RWPE2 (cell line): ENCODE results near the gene SPEN.

Experiments
- ATAC-seq: fragments of 200-7000 bp; cut with Tn5 transposase; 3 replicates; pipeline ENCODE4 v1.9.1; 2021; ENCODE audit warnings: low read depth
- DNase-seq: peaks from one replicate; pipeline ENCODE4 v3.0.0-alpha.2; 2020; ENCODE audit warnings: low spot score
- H3K27ac ChIP-seq: fragments of 450-650 bp; 2 replicates; pipeline ENCODE4 v1.5.1; 2017; ENCODE audit warnings: mild to moderate bottlenecking; ENCODE audit not compliant: poor library complexity, severe bottlenecking
- H3K27me3 ChIP-seq: fragments of 250-450 bp; sonication (Bioruptor Pico); 2 replicates; pipeline ENCODE4 v1.5.1; 2021; ENCODE audit warnings: mild to moderate bottlenecking, moderate library complexity; ENCODE audit not compliant: insufficient read depth, poor library complexity, severe bottlenecking
- H3K36me3 ChIP-seq: fragments of 250-450 bp; sonication (Bioruptor Pico); 2 replicates; pipeline ENCODE4 v1.5.1; 2020; ENCODE audit warnings: low read depth, mild to moderate bottlenecking, moderate library complexity
- H3K4me1 ChIP-seq: fragments of 250-450 bp; sonication (Bioruptor Pico); 2 replicates; pipeline ENCODE4 v1.5.1; 2021; ENCODE audit warnings: mild to moderate bottlenecking, moderate library complexity; ENCODE audit not compliant: insufficient read depth, poor library complexity, severe bottlenecking
- H3K4me3 ChIP-seq: fragments of 250-450 bp; sonication (Bioruptor Pico); 2 replicates; pipeline ENCODE4 v1.5.1; 2021; ENCODE audit warnings: mild to moderate bottlenecking, moderate library complexity; ENCODE audit not compliant: severe bottlenecking
- H3K9me3 ChIP-seq: fragments of 250-450 bp; sonication (Bioruptor Pico); 2 replicates; pipeline ENCODE4 v1.5.1; 2021; ENCODE audit warnings: mild to moderate bottlenecking, moderate library complexity; ENCODE audit not compliant: severe bottlenecking
- TF ChIP-seq, protein P1 (sequence below): fragments of 450-650 bp; IDR thresholded peaks from one replicate; pipeline ENCODE4 v1.5.1; 2017; ENCODE audit warnings: mild to moderate bottlenecking, moderate library complexity; ENCODE audit not compliant: poor library complexity, severe bottlenecking

The SPEN gene

DNA sequence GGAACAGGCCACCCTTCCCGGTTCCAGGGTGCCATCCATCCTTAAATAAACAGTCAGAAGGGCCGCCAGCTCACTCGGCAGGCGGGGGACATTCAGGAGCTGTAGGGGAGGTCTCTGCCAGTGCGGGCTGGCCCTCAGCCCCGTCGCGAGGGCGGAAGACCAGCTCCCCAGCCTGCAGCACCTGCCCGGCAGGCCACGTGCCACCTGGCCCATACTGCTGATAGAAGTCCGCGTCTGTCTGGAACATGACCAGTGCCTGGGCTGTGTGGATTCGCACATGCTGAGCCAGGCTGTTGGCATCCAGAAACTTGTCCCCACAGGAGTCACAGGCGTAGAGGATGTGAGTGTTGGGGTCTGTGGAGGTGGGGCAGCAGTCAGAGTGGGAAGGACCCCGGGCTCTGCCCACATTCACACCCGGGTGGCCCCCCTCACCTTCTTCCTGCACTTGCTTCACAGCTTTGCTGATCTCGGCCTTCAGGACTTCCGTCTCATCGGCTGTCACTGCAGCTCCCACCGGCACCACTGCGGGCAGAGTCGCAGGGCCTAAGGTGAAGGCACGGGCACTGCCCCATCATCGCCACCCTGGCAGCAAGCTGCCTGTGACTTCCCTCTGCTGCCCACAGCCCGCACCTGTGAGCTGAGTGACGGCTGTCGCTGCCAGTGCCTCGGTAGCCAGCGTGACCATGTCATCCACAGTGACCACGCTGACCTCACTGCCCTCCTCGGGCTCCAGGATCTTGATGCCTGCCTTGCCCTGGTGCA lies 94.6 kb downstream of the SPEN start:
- Histone ChIP-seq H3K27ac (no peak overlapping the region), H3K36me3 (peaks cover 76% of the 10 kb centered on the region), H3K4me1 (no peaks in the 10 kb centered on the region), H3K4me3 (no peak overlapping the region), H3K27me3 (no peaks in the 10 kb centered on the region), H3K9me3 (no peaks in the 10 kb centered on the region)
- DNase-seq = peak; percentile 51
- TF ChIP-seq, protein P1, sequence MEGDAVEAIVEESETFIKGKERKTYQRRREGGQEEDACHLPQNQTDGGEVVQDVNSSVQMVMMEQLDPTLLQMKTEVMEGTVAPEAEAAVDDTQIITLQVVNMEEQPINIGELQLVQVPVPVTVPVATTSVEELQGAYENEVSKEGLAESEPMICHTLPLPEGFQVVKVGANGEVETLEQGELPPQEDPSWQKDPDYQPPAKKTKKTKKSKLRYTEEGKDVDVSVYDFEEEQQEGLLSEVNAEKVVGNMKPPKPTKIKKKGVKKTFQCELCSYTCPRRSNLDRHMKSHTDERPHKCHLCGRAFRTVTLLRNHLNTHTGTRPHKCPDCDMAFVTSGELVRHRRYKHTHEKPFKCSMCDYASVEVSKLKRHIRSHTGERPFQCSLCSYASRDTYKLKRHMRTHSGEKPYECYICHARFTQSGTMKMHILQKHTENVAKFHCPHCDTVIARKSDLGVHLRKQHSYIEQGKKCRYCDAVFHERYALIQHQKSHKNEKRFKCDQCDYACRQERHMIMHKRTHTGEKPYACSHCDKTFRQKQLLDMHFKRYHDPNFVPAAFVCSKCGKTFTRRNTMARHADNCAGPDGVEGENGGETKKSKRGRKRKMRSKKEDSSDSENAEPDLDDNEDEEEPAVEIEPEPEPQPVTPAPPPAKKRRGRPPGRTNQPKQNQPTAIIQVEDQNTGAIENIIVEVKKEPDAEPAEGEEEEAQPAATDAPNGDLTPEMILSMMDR = no peak
- ATAC-seq = no peak

DNA sequence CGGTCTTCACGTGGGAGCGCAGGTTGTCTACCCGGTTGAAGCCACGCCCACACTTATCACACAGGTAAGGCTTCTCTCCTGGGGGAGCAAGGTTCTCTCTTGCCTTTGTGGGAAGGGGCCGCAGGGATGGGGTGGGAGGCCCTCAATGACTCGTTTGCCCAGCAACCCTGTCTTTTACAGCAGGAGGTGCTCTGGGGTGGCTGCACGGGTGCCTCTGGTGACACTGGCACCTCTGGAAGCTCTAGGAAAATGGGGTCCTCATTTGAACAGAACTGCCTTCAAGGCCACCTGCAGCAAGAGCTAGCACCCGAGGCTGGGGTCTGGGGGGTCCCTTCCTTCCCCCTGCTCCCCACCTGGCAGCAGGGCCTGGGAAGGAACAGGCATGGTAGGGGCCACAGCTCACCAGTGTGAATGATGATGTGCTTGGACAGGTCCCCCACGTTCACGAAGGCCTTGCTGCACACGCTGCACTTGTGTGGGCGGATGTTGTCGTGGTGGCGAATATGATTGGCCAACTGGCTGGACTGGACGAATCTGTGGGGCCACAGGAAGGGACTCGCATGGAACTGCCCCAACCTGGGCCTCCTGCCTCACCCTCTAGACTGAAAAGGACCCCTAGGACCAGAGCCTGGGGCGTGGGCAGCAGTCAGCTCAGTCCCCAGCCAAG lies 95.3 kb downstream of the SPEN start:
- H3K9me3 ChIP-seq = no peaks in the 10 kb centered on the region
- H3K4me1 ChIP-seq = no peaks in the 10 kb centered on the region
- H3K27me3 ChIP-seq = no peaks in the 10 kb centered on the region
- no peak overlapping the region for H3K4me3 ChIP-seq
- peaks cover 76% of the 10 kb centered on the region for H3K36me3 ChIP-seq
- ATAC-seq = no peak
- peak; percentile 57 for DNase-seq
- TF ChIP-seq, protein P1 = no peak
- no peak overlapping the region for H3K27ac ChIP-seq

DNA sequence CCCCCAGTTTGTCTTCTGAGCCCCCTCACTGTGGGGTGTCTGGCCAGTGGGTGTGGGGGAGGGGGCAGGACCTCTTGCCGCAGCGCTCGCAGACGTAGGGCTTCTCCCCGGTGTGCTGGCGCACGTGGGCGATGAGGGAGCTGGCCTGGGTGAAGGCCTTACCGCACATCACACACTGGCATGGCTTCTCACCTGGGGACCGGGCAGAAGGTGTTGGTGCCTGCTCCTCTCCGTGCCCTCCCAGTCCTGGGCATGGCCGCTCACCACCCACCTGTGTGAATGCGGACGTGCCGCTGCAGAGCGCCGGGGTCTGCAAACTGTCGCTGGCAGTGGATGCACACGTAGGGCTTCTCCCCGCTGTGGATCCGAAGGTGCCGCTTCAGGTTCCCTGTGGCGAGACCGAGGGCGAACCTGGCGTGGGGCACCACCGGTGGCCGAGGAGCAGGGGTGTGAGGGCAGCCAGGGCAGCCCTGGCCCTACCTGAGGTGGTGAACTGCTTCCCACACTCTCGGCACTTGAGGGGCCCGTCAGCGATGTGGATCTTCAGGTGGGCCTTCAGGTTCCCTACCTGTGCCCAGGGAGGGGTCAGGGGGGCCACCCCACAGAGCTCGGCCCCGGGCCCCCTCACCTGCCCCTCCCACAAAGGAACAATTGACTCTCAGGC lies 96.0 kb downstream of the SPEN start:
- DNase-seq (no peak), ATAC-seq (no peak)
- peaks cover 76% of the 10 kb centered on the region for H3K36me3 ChIP-seq
- no peaks in the 10 kb centered on the region for H3K27me3 ChIP-seq
- no peaks in the 10 kb centered on the region for H3K9me3 ChIP-seq
- no peak overlapping the region for H3K27ac ChIP-seq
- peaks cover 4% of the 10 kb centered on the region for H3K4me1 ChIP-seq
- TF ChIP-seq, protein P1 = no peak
- H3K4me3 ChIP-seq = no peak overlapping the region

DNA sequence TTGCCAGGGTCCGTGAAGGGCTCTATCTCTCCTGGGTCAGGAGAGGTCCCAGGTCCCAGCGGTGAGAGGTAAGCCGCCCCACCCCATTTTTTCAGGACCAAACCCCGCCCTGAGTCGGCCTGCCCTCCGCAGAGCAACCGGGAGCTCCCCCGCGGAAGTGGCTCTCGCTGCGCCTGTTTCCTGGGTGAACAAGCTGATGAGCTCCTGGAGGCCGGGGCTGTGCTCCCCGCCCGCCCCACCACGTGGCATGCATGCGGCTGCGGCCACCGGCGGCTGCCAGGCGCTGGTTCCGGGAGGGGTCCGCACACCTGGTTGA lies 96.4 kb downstream of the SPEN start:
- Histone ChIP-seq H3K27me3 (no peaks in the 10 kb centered on the region), H3K27ac (no peak overlapping the region), H3K9me3 (no peaks in the 10 kb centered on the region), H3K4me1 (peaks cover 9% of the 10 kb centered on the region), H3K36me3 (peaks cover 72% of the 10 kb centered on the region), H3K4me3 (no peak overlapping the region)
- DNase-seq (no peak), ATAC-seq (no peak)
- TF ChIP-seq, protein P1 = no peak
